ENCODE results near the gene CCT6B. TPM values are rescaled to one million over a fixed set of nuclear protein-coding genes. Genes with fewer than 3 reads are reported as not detected.

CCT6B gene
- total and polyA plus RNA-seq, 3 donors from 2014 or later: 46.8 to 226 (median 56.5) TPM

DNA sequence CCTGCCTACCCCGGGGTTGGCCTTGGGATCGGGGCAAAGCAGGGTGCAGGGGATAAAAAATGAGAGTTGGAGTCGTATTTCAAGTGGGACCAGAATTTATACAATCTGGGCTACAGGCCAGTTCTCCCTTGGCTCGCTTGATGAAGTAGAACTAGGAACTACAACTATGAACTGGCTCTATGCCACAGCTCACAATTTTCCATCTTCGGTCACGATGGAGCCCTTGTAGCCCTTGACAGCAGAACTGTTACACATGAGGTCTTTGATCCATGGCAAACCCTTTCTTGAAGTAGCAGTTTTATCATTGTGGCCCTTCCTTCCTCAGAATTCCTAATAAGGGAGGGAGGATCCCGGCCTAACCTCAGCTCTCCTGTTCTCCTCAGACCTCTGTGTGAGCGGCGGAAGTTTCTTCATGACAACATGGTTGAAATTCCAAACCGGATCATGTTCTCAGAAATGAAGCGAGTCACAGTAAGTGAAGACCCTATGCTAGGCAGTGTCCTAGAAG is 36.1 kb upstream of the CCT6B start:
- Histone ChIP-seq H3K9me3 (no peaks in the 10 kb centered on the region), H3K36me3 (ENCODE audit: low read depth, missing control alignments) (no peaks in the 10 kb centered on the region), H3K4me1 (peaks cover 18% of the 10 kb centered on the region), H3K27ac (peak overlapping the region; percentile 48 to 64), H3K4me3 (no peak overlapping the region), H3K27me3 (no peaks in the 10 kb centered on the region)
- WGBS, 2 donors: 37 to 45% methylated on average over 11 of the region's 11 CpGs
- TF ChIP-seq, protein P1, sequence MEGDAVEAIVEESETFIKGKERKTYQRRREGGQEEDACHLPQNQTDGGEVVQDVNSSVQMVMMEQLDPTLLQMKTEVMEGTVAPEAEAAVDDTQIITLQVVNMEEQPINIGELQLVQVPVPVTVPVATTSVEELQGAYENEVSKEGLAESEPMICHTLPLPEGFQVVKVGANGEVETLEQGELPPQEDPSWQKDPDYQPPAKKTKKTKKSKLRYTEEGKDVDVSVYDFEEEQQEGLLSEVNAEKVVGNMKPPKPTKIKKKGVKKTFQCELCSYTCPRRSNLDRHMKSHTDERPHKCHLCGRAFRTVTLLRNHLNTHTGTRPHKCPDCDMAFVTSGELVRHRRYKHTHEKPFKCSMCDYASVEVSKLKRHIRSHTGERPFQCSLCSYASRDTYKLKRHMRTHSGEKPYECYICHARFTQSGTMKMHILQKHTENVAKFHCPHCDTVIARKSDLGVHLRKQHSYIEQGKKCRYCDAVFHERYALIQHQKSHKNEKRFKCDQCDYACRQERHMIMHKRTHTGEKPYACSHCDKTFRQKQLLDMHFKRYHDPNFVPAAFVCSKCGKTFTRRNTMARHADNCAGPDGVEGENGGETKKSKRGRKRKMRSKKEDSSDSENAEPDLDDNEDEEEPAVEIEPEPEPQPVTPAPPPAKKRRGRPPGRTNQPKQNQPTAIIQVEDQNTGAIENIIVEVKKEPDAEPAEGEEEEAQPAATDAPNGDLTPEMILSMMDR (IDR thresholded peaks at IDR 0.05): no peak
- no peak for TF ChIP-seq POLR2A (IDR thresholded peaks at IDR 0.05)
- intact Hi-C loops (cut with DNase I; ENCODE audit: low total_unique reads): no loop called here
- DNase-seq: peak; percentile 89

DNA sequence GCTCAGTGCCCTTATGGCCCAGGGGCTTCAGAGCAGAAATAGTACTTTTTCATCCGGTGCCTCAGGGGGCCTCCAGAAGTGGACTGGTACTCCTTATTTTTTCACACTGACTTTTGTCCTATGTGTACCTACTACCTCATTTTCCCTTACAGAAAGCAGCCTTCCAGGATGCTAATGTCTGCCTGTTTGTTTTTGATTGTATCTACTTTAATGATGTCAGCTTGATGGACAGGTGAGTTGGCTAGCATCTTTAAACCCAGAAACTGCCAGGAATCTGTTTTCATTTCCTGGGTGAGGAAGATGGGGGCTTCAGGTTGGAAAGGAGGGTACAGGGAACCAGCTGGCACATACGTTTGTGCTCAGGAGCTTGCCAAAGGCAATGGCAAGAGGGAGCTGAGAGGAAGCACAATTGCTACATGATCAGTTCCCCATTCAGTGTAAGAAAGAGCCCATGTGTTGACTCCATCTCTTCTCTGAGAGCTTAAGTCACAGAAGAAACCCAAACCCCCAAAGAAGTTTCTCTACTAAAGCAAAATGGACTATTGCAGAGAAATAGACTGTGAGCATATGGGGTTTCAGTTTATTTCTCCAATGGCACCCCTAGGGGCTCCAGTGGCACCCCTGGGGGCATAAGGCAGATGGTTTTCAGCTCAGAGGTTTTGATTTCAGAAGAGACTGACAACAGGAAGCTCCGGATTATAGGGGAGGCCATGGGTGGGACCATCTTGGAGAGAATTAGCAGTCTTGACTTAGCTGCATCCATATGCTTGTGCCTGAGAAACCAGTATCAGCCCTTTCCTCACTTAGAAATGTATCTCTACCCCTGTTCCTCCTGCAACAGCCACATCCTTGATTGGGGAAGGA is 35.4 kb upstream of the CCT6B start:
- TF ChIP-seq POLR2A (IDR thresholded peaks at IDR 0.05): no peak
- TF ChIP-seq, protein P1 (IDR thresholded peaks at IDR 0.05): no peak
- no peak overlapping the region for H3K4me3 ChIP-seq
- no peaks in the 10 kb centered on the region for H3K9me3 ChIP-seq
- DNase-seq: no peak
- H3K27ac ChIP-seq: peak overlapping the region in 1 of 2 donors; percentile 48
- no peaks in the 10 kb centered on the region for H3K36me3 ChIP-seq (ENCODE audit: low read depth, missing control alignments)
- intact Hi-C loops (cut with DNase I; ENCODE audit: low total_unique reads): no loop called here
- WGBS, 2 donors: 85 to 93% methylated on average over 3 of the region's 3 CpGs
- H3K4me1 ChIP-seq: peaks cover 18% of the 10 kb centered on the region
- H3K27me3 ChIP-seq: no peaks in the 10 kb centered on the region

DNA sequence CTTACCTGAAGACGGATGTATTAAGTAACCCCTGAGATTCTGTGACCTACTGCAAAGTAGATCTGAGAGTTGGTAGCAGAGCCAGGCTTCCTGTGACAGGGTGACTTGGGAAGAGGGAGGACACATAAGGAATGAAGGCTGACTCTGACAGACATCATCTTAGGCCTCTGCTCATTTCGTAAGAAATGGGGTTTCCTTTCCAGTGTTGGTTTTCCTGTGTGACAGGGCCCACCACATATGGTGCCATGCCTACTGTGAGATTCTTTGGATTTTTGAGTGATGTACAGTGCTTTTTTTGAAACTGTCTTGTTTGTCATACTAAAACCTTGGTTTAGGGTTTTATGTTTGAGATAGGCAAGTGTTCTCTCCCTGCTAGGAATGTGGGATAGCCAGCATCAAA is 31.8 kb upstream of the CCT6B start:
- no peaks in the 10 kb centered on the region for H3K36me3 ChIP-seq (ENCODE audit: low read depth, missing control alignments)
- intact Hi-C loops (cut with DNase I; ENCODE audit: low total_unique reads): no loop called here
- no peaks in the 10 kb centered on the region for H3K9me3 ChIP-seq
- H3K27me3 ChIP-seq: no peaks in the 10 kb centered on the region
- H3K4me3 ChIP-seq: no peak overlapping the region
- 76 to 90% methylated on average over 2 of the region's 2 CpGs for WGBS, 2 donors
- peaks cover 15% of the 10 kb centered on the region for H3K4me1 ChIP-seq
- H3K27ac ChIP-seq: no peak overlapping the region
- DNase-seq: no peak
- no peak for TF ChIP-seq POLR2A (IDR thresholded peaks at IDR 0.05)
- TF ChIP-seq, protein P1 (IDR thresholded peaks at IDR 0.05): no peak

DNA sequence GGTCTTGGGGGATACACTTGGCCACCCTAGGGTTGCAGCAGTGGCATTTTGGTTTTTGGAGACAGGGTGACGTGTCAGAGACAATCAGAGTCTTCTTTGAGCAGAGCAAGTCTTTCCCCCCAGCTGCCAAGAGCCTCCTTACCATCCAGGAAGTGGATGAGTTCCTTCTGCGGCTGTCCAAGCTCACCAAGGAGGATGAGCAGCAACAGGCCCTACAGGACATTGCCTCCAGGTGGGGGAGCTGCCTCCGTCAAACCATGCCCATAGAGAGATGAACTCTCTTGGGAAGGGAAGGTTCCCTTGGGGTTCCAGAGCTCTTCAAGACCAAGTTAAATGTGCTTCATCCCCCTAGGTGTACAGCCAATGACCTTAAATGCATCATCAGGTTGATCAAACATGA is 30.3 kb upstream of the CCT6B start:
- H3K27me3 ChIP-seq: no peaks in the 10 kb centered on the region
- no peak for DNase-seq
- peaks cover under 1% of the 10 kb centered on the region for H3K4me1 ChIP-seq
- intact Hi-C loops (cut with DNase I; ENCODE audit: low total_unique reads): no loop called here
- H3K27ac ChIP-seq: no peak overlapping the region
- H3K4me3 ChIP-seq: no peak overlapping the region
- no peak for TF ChIP-seq POLR2A (IDR thresholded peaks at IDR 0.05)
- TF ChIP-seq, protein P1 (IDR thresholded peaks at IDR 0.05): no peak
- no peaks in the 10 kb centered on the region for H3K36me3 ChIP-seq (ENCODE audit: low read depth, missing control alignments)
- 90 to 100% methylated on average over 1 to 3 of the region's 3 CpGs for WGBS, 2 donors
- no peaks in the 10 kb centered on the region for H3K9me3 ChIP-seq

All from testis (tissue), 3 donors.